Astrocyte of the hippocampus (primary cell): Measurements from ENCODE around the gene MROH9.
"Not testable (repeated sequence)": the region's sequence is repeated elsewhere in the genome, so short reads cannot be mapped to it uniquely, and the experiment has no call there.

Experiments used
- DNase-seq: peaks from one replicate; pipeline ENCODE4 v3.0.0; 2011; ENCODE audit warnings: low read depth, low spot score

The MROH9 gene

GRCh38 chr1:170935231-170935630 lies at the start of gene MROH9:
MROH9 (plus strand) TSS chr1:170935534; CDS start chr1:170945557, 10,023 bp downstream.
- DNase-seq, result no peak

- DNase-seq, result no peak
Measured at GRCh38 chr1:170885551-170885950, 49.8 kb upstream of the MROH9 start.

GRCh38 chr1:170886460-170886859 lies 48.9 kb upstream of the MROH9 start:
- DNase-seq, result no peak

GRCh38 chr1:170887726-170888125 lies 47.6 kb upstream of the MROH9 start:
- no peak for DNase-seq

GRCh38 chr1:170891872-170892271 lies 43.5 kb upstream of the MROH9 start:
- DNase-seq, result no peak

GRCh38 chr1:170893655-170894297 lies 41.6 kb upstream of the MROH9 start:
- no peak for DNase-seq

- DNase-seq, result no peak
Measured at GRCh38 chr1:170903961-170904360, 31.4 kb upstream of the MROH9 start.

GRCh38 chr1:170908942-170909341 lies 26.4 kb upstream of the MROH9 start:
- no peak for DNase-seq

- no peak for DNase-seq
Measured at GRCh38 chr1:170910273-170910672, 25.1 kb upstream of the MROH9 start.

- no peak for DNase-seq
Measured at GRCh38 chr1:170917373-170917772, 18.0 kb upstream of the MROH9 start.

- not testable (repeated sequence) for DNase-seq
Measured at GRCh38 chr1:170924656-170925055, 10.7 kb upstream of the MROH9 start.

- no peak for DNase-seq
Measured at GRCh38 chr1:170927955-170928840, 7.1 kb upstream of the MROH9 start.

- DNase-seq, result no peak
Measured at GRCh38 chr1:170929412-170929834, 5.9 kb upstream of the MROH9 start.

GRCh38 chr1:170929835-170930554 lies 5.3 kb upstream of the MROH9 start:
- DNase-seq, result peak; percentile 76

GRCh38 chr1:170931650-170932049 lies 3.7 kb upstream of the MROH9 start:
- no peak for DNase-seq

- DNase-seq, result no peak
Measured at GRCh38 chr1:170932236-170932635, 3.1 kb upstream of the MROH9 start.

GRCh38 chr1:170938281-170938680 lies 2.9 kb downstream of the MROH9 start:
- no peak for DNase-seq

GRCh38 chr1:170939476-170939875 lies 4.1 kb downstream of the MROH9 start:
- DNase-seq, result no peak

- DNase-seq, result not testable (repeated sequence)
Measured at GRCh38 chr1:170951744-170952143, 16.4 kb downstream of the MROH9 start.

GRCh38 chr1:170959385-170959784 lies 24.1 kb downstream of the MROH9 start:
- DNase-seq, result no peak

- DNase-seq, result no peak
Measured at GRCh38 chr1:170964506-170964905, 29.2 kb downstream of the MROH9 start.
